CD4-positive, CD25-positive, alpha-beta regulatory T cell (primary cell): ENCODE data around the gene ASCL5. TPM values are rescaled to one million over a fixed set of nuclear protein-coding genes. Genes with fewer than 3 reads are reported as not detected.
A peak's percentile ranks its signal among the peaks of the same experiment; 100 is the strongest.

ENCODE experiments used
- ATAC-seq, 2 donors: fragments of 150-1000 bp; cut with Tn5 transposase; one replicate each; pipeline ENCODE4 v1.10.0; 2021; ENCODE audit warnings: low read depth in 2 of 2, moderate number of reproducible peaks in 2 of 2, moderate library complexity in 1 of 2
- DNase-seq, 3 donors: peaks; one replicate each; pipeline versions ENCODE4 v3.0.0 to v3.0.0-alpha.2; 2012 to 2022; ENCODE audit warnings: mixed read lengths in 1 of 3
- H3K27ac ChIP-seq: one replicate; pipeline ENCODE4 v1.7.0; 2013; ENCODE audit warnings: mild to moderate bottlenecking, low read length; ENCODE audit not compliant: insufficient read depth, poor library complexity, severe bottlenecking
- H3K27me3 ChIP-seq: one replicate; pipeline ENCODE4 v1.7.0; 2013; ENCODE audit warnings: low read length; ENCODE audit not compliant: control insufficient read depth, insufficient read depth
- H3K36me3 ChIP-seq: one replicate; pipeline ENCODE4 v1.7.0; 2013; ENCODE audit warnings: mild to moderate bottlenecking, low read length, moderate library complexity; ENCODE audit not compliant: control insufficient read depth, insufficient read depth
- H3K4me1 ChIP-seq: 2 replicates; pipeline ENCODE4 v1.7.0; 2013; ENCODE audit warnings: mild to moderate bottlenecking, low read length; ENCODE audit not compliant: insufficient read depth, control insufficient read depth, poor library complexity, severe bottlenecking
- H3K4me3 ChIP-seq: one replicate; pipeline ENCODE4 v1.7.0; 2013; ENCODE audit warnings: low read depth, mild to moderate bottlenecking, low read length, moderate library complexity
- H3K9me3 ChIP-seq, 2 experiments: 1 replicate in 1 of 2; 2 replicates in 1 of 2; pipeline ENCODE4 v1.7.0; 2013; ENCODE audit warnings: low read length in 2 of 2, mild to moderate bottlenecking in 1 of 2, moderate library complexity in 1 of 2; ENCODE audit not compliant: control insufficient read depth in 2 of 2
- H3K27ac Mint-ChIP-seq, 3 donors: one replicate each; pipeline ENCODE4 v1.8.0; 2020 to 2022; ENCODE audit warnings: mild to moderate bottlenecking in 3 of 3, mixed read lengths in 3 of 3, moderate library complexity in 2 of 3
- H3K27me3 Mint-ChIP-seq: one replicate; pipeline ENCODE4 v1.8.0; 2022; ENCODE audit warnings: mild to moderate bottlenecking, mixed read lengths
- H3K36me3 Mint-ChIP-seq: one replicate; pipeline ENCODE4 v1.8.0; 2020; ENCODE audit warnings: mixed read lengths
- H3K4me1 Mint-ChIP-seq, 4 donors: one replicate each; pipeline ENCODE4 v1.8.0; 2020 to 2022; ENCODE audit warnings: mixed read lengths in 4 of 4, mild to moderate bottlenecking in 1 of 4
- H3K4me3 Mint-ChIP-seq, 4 donors: one replicate each; pipeline ENCODE4 v1.8.0; 2020 to 2022; ENCODE audit warnings: mild to moderate bottlenecking in 4 of 4, mixed read lengths in 4 of 4, moderate library complexity in 3 of 4
- H3K9me3 Mint-ChIP-seq, 7 donors: one replicate each; pipeline ENCODE4 v1.8.0; 2020 to 2022; ENCODE audit warnings: mixed read lengths in 7 of 7, mild to moderate bottlenecking in 3 of 7, moderate library complexity in 2 of 7
- polyA plus RNA-seq, 4 donors: library from polyadenylated mRNA; unstranded; fragments of 300-500 nt; fragmentation: Illumina TruSeq; gene quantifications; one replicate each; pipeline ENCODE4 v1.2.3, GENCODE V29; 2021
- total RNA-seq: library from RNA; stranded (reverse); gene quantifications from one replicate; pipeline ENCODE4 v1.2.3, GENCODE V29; 2022

Gene ASCL5
- total and polyA plus RNA-seq, 5 donors from 2014 or later = 0.08 to 0.27 TPM; not detected in 3

DNA sequence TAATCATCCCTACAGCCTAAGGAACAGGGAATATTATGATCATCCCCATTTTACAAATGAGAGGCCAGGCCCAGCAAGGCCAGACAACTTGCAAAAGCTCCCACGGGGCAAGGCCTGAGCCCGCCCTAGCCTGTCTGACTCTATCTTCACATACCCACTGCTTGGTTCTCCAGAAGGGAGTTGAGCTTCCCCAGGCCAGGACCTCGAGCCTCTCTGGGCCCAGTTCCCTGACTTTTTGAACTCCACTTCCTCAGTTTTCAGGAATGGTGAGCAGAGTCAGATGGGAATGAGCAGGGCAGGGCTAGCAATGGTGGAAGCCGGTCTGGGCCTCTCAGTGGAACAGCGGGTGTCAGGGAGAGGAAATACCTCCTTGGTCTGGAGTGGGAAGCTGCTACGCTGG, 54.1 kb downstream of the ASCL5 start:
- H3K27me3 ChIP-seq = no peaks in the 10 kb centered on the region
- ATAC-seq (no peak), DNase-seq (no peak)
- Mint-ChIP-seq H3K27ac (no peak overlapping the region), H3K4me3 (no peak overlapping the region), H3K9me3 (no peaks in the 10 kb centered on the region), H3K27me3 (peaks cover 4% of the 10 kb centered on the region), H3K4me1 (no peaks in the 10 kb centered on the region), H3K36me3 (no peaks in the 10 kb centered on the region)
- H3K27ac ChIP-seq = no peak overlapping the region
- H3K9me3 ChIP-seq = no peaks in the 10 kb centered on the region
- H3K4me1 ChIP-seq = no peaks in the 10 kb centered on the region
- H3K4me3 ChIP-seq = no peak overlapping the region
- no peaks in the 10 kb centered on the region for H3K36me3 ChIP-seq

GRCh38 chr1:201072149-201072548, 54.8 kb downstream of the ASCL5 start:
- Histone ChIP-seq H3K4me3 (no peak overlapping the region), H3K27me3 (no peaks in the 10 kb centered on the region), H3K27ac (no peak overlapping the region), H3K4me1 (no peaks in the 10 kb centered on the region), H3K9me3 (no peaks in the 10 kb centered on the region), H3K36me3 (no peaks in the 10 kb centered on the region)
- no peak overlapping the region for H3K27ac Mint-ChIP-seq
- H3K27me3 Mint-ChIP-seq = peaks cover 4% of the 10 kb centered on the region
- ATAC-seq (no peak), DNase-seq (no peak)
- H3K36me3 Mint-ChIP-seq = no peaks in the 10 kb centered on the region
- H3K9me3 Mint-ChIP-seq = no peaks in the 10 kb centered on the region
- no peaks in the 10 kb centered on the region for H3K4me1 Mint-ChIP-seq
- H3K4me3 Mint-ChIP-seq = no peak overlapping the region

GRCh38 chr1:201069636-201070035, 57.3 kb downstream of the ASCL5 start:
- no peak overlapping the region for H3K4me3 ChIP-seq
- no peak overlapping the region for H3K27ac ChIP-seq
- no peaks in the 10 kb centered on the region for H3K9me3 ChIP-seq
- H3K4me1 Mint-ChIP-seq = no peaks in the 10 kb centered on the region
- H3K36me3 ChIP-seq = no peaks in the 10 kb centered on the region
- no peaks in the 10 kb centered on the region for H3K36me3 Mint-ChIP-seq
- H3K4me3 Mint-ChIP-seq = no peak overlapping the region
- no peaks in the 10 kb centered on the region for H3K27me3 Mint-ChIP-seq
- no peaks in the 10 kb centered on the region for H3K27me3 ChIP-seq
- no peak for ATAC-seq
- no peaks in the 10 kb centered on the region for H3K9me3 Mint-ChIP-seq
- no peak overlapping the region for H3K27ac Mint-ChIP-seq
- DNase-seq = no peak
- no peaks in the 10 kb centered on the region for H3K4me1 ChIP-seq

DNA sequence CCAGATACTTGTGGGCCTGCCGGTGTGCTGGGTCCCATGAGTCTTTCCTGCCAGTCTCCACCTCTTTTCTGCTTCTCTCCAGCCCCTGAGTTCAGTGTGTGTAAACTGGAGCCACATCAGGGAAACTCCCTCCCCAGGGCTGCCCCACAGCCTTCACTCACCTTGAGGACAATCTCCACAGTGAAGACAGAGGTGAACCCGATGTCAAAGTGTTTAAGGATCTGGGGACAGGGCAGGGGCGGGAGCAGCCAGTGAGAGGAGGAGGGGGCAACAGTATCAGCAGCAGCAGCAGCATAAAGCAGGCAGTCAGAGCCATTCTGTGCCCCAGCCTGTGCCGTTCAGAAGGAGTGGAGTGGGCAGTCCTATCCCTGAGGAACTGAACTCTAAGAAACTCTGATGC, 58.0 kb downstream of the ASCL5 start:
- DNase-seq = no peak
- H3K9me3 Mint-ChIP-seq = no peaks in the 10 kb centered on the region

GRCh38 chr1:201066986-201067385, 60.0 kb downstream of the ASCL5 start:
- Histone ChIP-seq H3K4me1 (no peaks in the 10 kb centered on the region), H3K9me3 (no peaks in the 10 kb centered on the region), H3K27ac (no peak overlapping the region), H3K36me3 (no peaks in the 10 kb centered on the region), H3K27me3 (no peaks in the 10 kb centered on the region), H3K4me3 (no peak overlapping the region)
- Mint-ChIP-seq H3K27me3 (no peaks in the 10 kb centered on the region), H3K27ac (peak overlapping the region in 1 of 3 donors; percentile 71), H3K9me3 (no peaks in the 10 kb centered on the region), H3K4me3 (no peak overlapping the region), H3K36me3 (no peaks in the 10 kb centered on the region), H3K4me1 (no peaks in the 10 kb centered on the region)
- no peak for ATAC-seq
- DNase-seq = no peak

More for the DNA sequence above, 58.0 kb downstream of the ASCL5 start:
- Histone ChIP-seq H3K4me3 (no peak overlapping the region), H3K27me3 (no peaks in the 10 kb centered on the region), H3K36me3 (no peaks in the 10 kb centered on the region), H3K9me3 (no peaks in the 10 kb centered on the region), H3K4me1 (no peaks in the 10 kb centered on the region), H3K27ac (no peak overlapping the region)
- Mint-ChIP-seq H3K27ac (no peak overlapping the region), H3K4me3 (no peak overlapping the region), H3K4me1 (no peaks in the 10 kb centered on the region), H3K27me3 (no peaks in the 10 kb centered on the region), H3K36me3 (no peaks in the 10 kb centered on the region)
- ATAC-seq = no peak

GRCh38 chr1:201065686-201066085, 61.3 kb downstream of the ASCL5 start:
- Histone ChIP-seq H3K27me3 (no peaks in the 10 kb centered on the region), H3K4me3 (no peak overlapping the region), H3K4me1 (no peaks in the 10 kb centered on the region), H3K36me3 (no peaks in the 10 kb centered on the region), H3K9me3 (no peaks in the 10 kb centered on the region), H3K27ac (no peak overlapping the region)
- no peak for DNase-seq
- Mint-ChIP-seq H3K27me3 (no peaks in the 10 kb centered on the region), H3K4me1 (no peaks in the 10 kb centered on the region), H3K36me3 (no peaks in the 10 kb centered on the region), H3K27ac (no peak overlapping the region), H3K9me3 (no peaks in the 10 kb centered on the region), H3K4me3 (no peak overlapping the region)
- ATAC-seq = no peak

DNA sequence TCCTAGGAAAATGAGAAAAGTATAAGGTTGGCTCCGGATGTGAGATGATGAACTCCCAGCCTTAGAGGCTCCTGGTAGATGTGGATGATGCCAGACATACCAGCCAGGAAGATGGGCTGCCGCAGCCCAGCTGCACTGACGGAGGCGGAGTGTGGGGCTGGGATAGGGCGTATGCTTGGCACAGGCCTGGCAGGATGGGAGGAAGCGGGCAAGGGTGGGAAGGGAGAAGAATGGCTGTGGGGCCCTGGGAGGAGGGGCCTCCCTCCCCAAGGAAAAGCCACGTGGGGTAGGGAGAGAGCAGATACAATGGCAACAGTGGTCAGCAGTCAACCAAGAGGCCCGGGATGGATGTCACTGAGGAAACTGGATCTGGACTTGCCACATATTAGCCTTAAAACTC, 62.2 kb downstream of the ASCL5 start:
- no peaks in the 10 kb centered on the region for H3K9me3 ChIP-seq
- H3K27me3 ChIP-seq = no peaks in the 10 kb centered on the region
- no peak for ATAC-seq
- no peak for DNase-seq
- Mint-ChIP-seq H3K36me3 (no peaks in the 10 kb centered on the region), H3K4me3 (no peak overlapping the region), H3K4me1 (no peaks in the 10 kb centered on the region), H3K27ac (no peak overlapping the region), H3K27me3 (no peaks in the 10 kb centered on the region), H3K9me3 (no peaks in the 10 kb centered on the region)
- no peak overlapping the region for H3K27ac ChIP-seq
- no peaks in the 10 kb centered on the region for H3K36me3 ChIP-seq
- H3K4me1 ChIP-seq = no peaks in the 10 kb centered on the region
- H3K4me3 ChIP-seq = no peak overlapping the region
